ENCODE measurements around the gene NRG2. TPM values are rescaled to one million over a fixed set of nuclear protein-coding genes. Genes with fewer than 3 reads are reported as not detected.

NRG2 gene
- total RNA-seq, 1 donor from 2014 or later, result 2.0 TPM

DNA sequence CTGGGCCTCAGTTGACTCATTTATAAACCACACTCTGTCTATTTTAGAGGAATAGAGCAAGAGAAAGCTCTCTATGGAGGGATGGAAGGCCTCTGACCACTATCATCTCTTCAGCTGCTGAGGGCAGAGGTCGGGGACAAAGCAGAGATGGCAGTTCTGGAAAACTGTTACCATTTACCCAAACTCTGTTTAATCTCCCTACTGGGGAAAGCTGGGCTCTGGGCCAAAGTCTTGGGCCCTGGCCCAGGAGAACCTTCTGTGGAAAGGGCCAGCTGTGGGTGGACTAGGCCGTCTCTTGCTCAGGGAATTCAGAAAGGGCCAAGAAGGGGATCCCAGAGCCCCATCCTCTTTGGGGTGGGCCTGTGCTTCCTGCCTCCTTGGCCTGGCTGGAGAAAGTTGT is 147.5 kb downstream of the NRG2 start:
- DNase-seq (ENCODE audit: low spot score in 2 of 2, unreplicated experiment in 2 of 2), result no peak
- Mint-ChIP-seq H3K4me1 (peaks cover 5% of the 10 kb centered on the region), H3K9me3 (no peaks in the 10 kb centered on the region), H3K27me3 (ENCODE audit: low read depth) (peaks cover 91% of the 10 kb centered on the region), H3K36me3 (no peaks in the 10 kb centered on the region), H3K4me3 (no peak overlapping the region), H3K27ac (no peak overlapping the region)
- TF ChIP-seq, protein P1, sequence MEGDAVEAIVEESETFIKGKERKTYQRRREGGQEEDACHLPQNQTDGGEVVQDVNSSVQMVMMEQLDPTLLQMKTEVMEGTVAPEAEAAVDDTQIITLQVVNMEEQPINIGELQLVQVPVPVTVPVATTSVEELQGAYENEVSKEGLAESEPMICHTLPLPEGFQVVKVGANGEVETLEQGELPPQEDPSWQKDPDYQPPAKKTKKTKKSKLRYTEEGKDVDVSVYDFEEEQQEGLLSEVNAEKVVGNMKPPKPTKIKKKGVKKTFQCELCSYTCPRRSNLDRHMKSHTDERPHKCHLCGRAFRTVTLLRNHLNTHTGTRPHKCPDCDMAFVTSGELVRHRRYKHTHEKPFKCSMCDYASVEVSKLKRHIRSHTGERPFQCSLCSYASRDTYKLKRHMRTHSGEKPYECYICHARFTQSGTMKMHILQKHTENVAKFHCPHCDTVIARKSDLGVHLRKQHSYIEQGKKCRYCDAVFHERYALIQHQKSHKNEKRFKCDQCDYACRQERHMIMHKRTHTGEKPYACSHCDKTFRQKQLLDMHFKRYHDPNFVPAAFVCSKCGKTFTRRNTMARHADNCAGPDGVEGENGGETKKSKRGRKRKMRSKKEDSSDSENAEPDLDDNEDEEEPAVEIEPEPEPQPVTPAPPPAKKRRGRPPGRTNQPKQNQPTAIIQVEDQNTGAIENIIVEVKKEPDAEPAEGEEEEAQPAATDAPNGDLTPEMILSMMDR (IDR thresholded peaks at IDR 0.05; ENCODE audit: unreplicated experiment), result no peak

DNA sequence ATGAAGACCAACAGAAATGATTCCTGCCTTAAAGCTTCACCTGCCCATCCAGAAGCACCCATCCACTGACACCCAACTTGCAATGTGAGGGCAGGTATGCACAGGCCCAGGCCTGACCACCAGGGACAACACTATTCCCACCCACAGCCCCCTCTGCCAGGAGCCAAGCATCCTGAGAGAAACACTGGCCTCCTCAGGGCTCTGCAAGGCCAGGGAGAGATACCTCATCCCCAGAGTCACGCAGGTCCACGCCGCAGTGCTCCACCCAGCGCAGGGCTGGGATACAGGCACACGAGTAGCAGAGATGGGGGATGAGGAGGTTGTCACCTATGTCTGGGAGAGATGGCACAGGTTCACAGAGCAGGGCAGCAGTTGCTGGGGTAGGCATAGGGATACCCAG is 148.1 kb downstream of the NRG2 start:
- Mint-ChIP-seq H3K36me3 (no peaks in the 10 kb centered on the region), H3K27ac (no peak overlapping the region), H3K9me3 (no peaks in the 10 kb centered on the region), H3K4me3 (no peak overlapping the region), H3K4me1 (peaks cover 5% of the 10 kb centered on the region), H3K27me3 (ENCODE audit: low read depth) (peaks cover 91% of the 10 kb centered on the region)
- DNase-seq (ENCODE audit: low spot score in 2 of 2, unreplicated experiment in 2 of 2), result no peak
- TF ChIP-seq, protein P1 (IDR thresholded peaks at IDR 0.05; ENCODE audit: unreplicated experiment), result no peak

DNA sequence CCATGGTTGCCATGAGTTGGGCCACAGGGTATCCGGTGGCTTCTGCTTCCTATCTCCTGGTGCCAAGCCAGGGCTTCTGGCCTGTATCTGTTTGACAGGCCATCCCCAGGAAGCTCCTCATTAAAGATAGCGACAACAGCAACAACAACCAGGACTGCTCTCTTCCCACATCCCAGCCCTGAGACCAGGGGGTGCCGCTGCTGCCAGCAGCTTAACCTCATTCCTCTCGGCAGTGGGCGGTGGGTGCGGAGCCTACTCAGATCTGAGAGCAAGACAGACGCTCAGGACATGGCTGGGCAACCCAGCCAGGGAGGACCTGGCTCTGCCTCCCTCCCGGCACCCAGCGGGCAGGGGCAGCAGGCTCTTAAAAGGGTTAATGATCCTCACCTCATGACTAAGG is 149.2 kb downstream of the NRG2 start:
- Mint-ChIP-seq H3K9me3 (no peaks in the 10 kb centered on the region), H3K4me1 (peaks cover 5% of the 10 kb centered on the region), H3K27me3 (ENCODE audit: low read depth) (peaks cover 88% of the 10 kb centered on the region), H3K27ac (no peak overlapping the region), H3K4me3 (no peak overlapping the region), H3K36me3 (no peaks in the 10 kb centered on the region)
- TF ChIP-seq, protein P1 (IDR thresholded peaks at IDR 0.05; ENCODE audit: unreplicated experiment), result no peak
- no peak for DNase-seq (ENCODE audit: low spot score in 2 of 2, unreplicated experiment in 2 of 2)

GRCh38 chr5:139889410-139889809 is 153.7 kb downstream of the NRG2 start:
- peaks cover 86% of the 10 kb centered on the region for H3K27me3 Mint-ChIP-seq (ENCODE audit: low read depth)

DNA sequence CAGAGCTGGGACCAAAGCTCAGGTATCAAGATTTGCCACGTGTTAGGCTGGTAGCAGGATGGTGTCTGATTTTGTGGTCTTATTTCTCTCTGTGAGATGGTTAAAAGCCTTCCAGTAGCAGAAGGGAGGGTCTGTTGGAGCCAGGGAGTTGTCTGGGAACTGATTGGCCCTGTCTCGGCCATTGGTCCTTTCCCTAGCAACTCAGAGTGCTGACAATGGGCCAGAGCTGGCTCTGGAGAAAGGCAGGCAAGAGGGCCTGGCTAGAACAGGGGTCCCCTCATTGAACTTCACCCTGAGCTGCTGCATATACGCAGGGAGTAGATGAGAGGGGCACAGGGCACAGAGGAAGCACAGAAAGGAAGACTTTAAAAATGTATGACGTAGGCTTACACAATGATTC is 154.7 kb downstream of the NRG2 start:
- Mint-ChIP-seq H3K27me3 (ENCODE audit: low read depth) (peaks cover 77% of the 10 kb centered on the region), H3K36me3 (no peaks in the 10 kb centered on the region), H3K9me3 (no peaks in the 10 kb centered on the region), H3K4me3 (no peak overlapping the region), H3K4me1 (peaks cover 2% of the 10 kb centered on the region), H3K27ac (no peak overlapping the region)
- TF ChIP-seq, protein P1 (IDR thresholded peaks at IDR 0.05; ENCODE audit: unreplicated experiment), result no peak
- DNase-seq (ENCODE audit: low spot score in 2 of 2, unreplicated experiment in 2 of 2), result no peak

More at GRCh38 chr5:139889410-139889809, 153.7 kb downstream of the NRG2 start:
- no peaks in the 10 kb centered on the region for H3K36me3 Mint-ChIP-seq
- TF ChIP-seq, protein P1 (IDR thresholded peaks at IDR 0.05; ENCODE audit: unreplicated experiment), result no peak
- no peaks in the 10 kb centered on the region for H3K4me1 Mint-ChIP-seq
- no peak overlapping the region for H3K4me3 Mint-ChIP-seq
- no peak for DNase-seq (ENCODE audit: low spot score in 2 of 2, unreplicated experiment in 2 of 2)
- H3K27ac Mint-ChIP-seq, result no peak overlapping the region
- H3K9me3 Mint-ChIP-seq, result no peaks in the 10 kb centered on the region

- no peak for DNase-seq (ENCODE audit: low spot score in 2 of 2, unreplicated experiment in 2 of 2)
- Mint-ChIP-seq H3K27ac (no peak overlapping the region), H3K9me3 (no peaks in the 10 kb centered on the region), H3K4me3 (no peak overlapping the region), H3K4me1 (peaks cover 6% of the 10 kb centered on the region), H3K27me3 (ENCODE audit: low read depth) (peaks cover 57% of the 10 kb centered on the region), H3K36me3 (no peaks in the 10 kb centered on the region)
- TF ChIP-seq, protein P1 (IDR thresholded peaks at IDR 0.05; ENCODE audit: unreplicated experiment), result no peak
Measured at GRCh38 chr5:139886213-139886612, 156.9 kb downstream of the NRG2 start.

Measured in mesothelial cell of epicardium (in vitro differentiated cells).